Esophagus squamous epithelium (tissue), 5 donors: ENCODE measurements around the gene OTOA. TPM values are rescaled to one million over a fixed set of nuclear protein-coding genes. Genes with fewer than 3 reads are reported as not detected.
"Not testable (repeated sequence)": the region's sequence is repeated elsewhere in the genome, so short reads cannot be mapped to it uniquely, and the experiment has no call there.

Experiments used
- DNase-seq: peaks from one replicate; lab custom pipeline; 2025; lab: John Stamatoyannopoulos, UW
- H3K27ac ChIP-seq, 4 donors: fragments of 200-600 bp; sonication (generic); one replicate each; pipeline ENCODE4 v1.5.1; 2016 to 2019; ENCODE audit warnings: mild to moderate bottlenecking in 1 of 4
- H3K27me3 ChIP-seq, 4 donors: fragments of 200-600 bp; sonication (generic); 1 replicate in 3 of 4; 2 replicates in 1 of 4; pipeline versions ENCODE4 v1.5.1 to v1.6.0; 2017 to 2021; ENCODE audit warnings: antibody characterized with exemption in 1 of 4
- H3K36me3 ChIP-seq, 3 donors: fragments of 200-600 bp; sonication (generic); one replicate each; pipeline ENCODE4 v1.5.1; 2016 to 2019
- H3K4me1 ChIP-seq, 3 donors: fragments of 200-600 bp; sonication (generic); one replicate each; pipeline ENCODE4 v1.5.1; 2017 to 2019
- H3K4me3 ChIP-seq, 4 donors: fragments of 200-600 bp; sonication (generic); 1 replicate in 3 of 4; 2 replicates in 1 of 4; pipeline ENCODE4 v1.5.1; 2016 to 2019; ENCODE audit warnings: mild to moderate bottlenecking in 2 of 4, moderate library complexity in 1 of 4
- H3K9me3 ChIP-seq, 3 donors: fragments of 200-600 bp; sonication (generic); one replicate each; pipeline ENCODE4 v1.5.1; 2016 to 2019
- CTCF ChIP-seq, 6 experiments: fragments of 450-650 bp in 4 of 6; fragments of 200-600 bp in 2 of 6; sonication (generic) in 2 of 6; IDR thresholded peaks; one replicate each; pipeline ENCODE4 v1.5.1; 2016 to 2019; ENCODE audit warnings: antibody characterized with exemption in 6 of 6, mild to moderate bottlenecking in 4 of 6, moderate library complexity in 4 of 6
- POLR2A ChIP-seq, 4 donors: fragments of 450-650 bp; IDR thresholded peaks; one replicate each; pipeline ENCODE4 v1.6.1; 2017; ENCODE audit warnings: antibody characterized with exemption in 4 of 4, mild to moderate bottlenecking in 4 of 4, moderate library complexity in 3 of 4
- WGBS, 2 donors: methylation state at CpG; one replicate each; pipeline ENCODE4 v1.1.5; 2018; 5-methylcytosine and 5-hydroxymethylcytosine counted together
- intact Hi-C: fragments of 100-400 bp; cut with DNase I; formaldehyde crosslinking; loops from one replicate; pipeline ENCODE4 v1.15.0; 2022
- total RNA-seq, 4 donors: library from RNA; depleted of rRNA; stranded (reverse); fragments of >200 nt; gene quantifications; one replicate each; pipeline ENCODE4 v1.1.0, GENCODE V29; 2016
- donor health status: DM: yes; HTN: yes; CAD: no.

Gene OTOA
- total RNA-seq, 4 donors from 2014 or later: 0.11 to 0.38 TPM; not detected in 2

- no peak for TF ChIP-seq CTCF (IDR thresholded peaks at IDR 0.05)
- TF ChIP-seq POLR2A (IDR thresholded peaks at IDR 0.05): no peak
- WGBS, 2 donors: 59 to 82% methylated on average over 5 of the region's 5 CpGs
- H3K36me3 ChIP-seq: peaks cover 8 to 78% (median 12%) of the 10 kb centered on the region in 3 donors
Observed at GRCh38 chr16:21628772-21629171, 35.0 kb upstream of the OTOA start.

GRCh38 chr16:21629616-21630539 lies 33.9 kb upstream of the OTOA start:
- 89 to 98% methylated on average over 9 to 17 of the region's 37 CpGs for WGBS, 2 donors
- intact Hi-C loops: not testable (repeated sequence)

More at GRCh38 chr16:21628772-21629171, 35.0 kb upstream of the OTOA start:
- H3K4me1 ChIP-seq: peaks cover 6 to 49% (median 19%) of the 10 kb centered on the region in 3 donors
- DNase-seq: no peak
- intact Hi-C loops: no loop called here
- H3K9me3 ChIP-seq: no peaks in the 10 kb centered on the region
- peak overlapping the region in 3 of 4 donors; percentile 27 to 85 (median 31) for H3K27ac ChIP-seq
- H3K4me3 ChIP-seq: no peak overlapping the region
- H3K27me3 ChIP-seq: no peaks in the 10 kb centered on the region

GRCh38 chr16:21630866-21631265 lies 32.9 kb upstream of the OTOA start:
- H3K27me3 ChIP-seq, H3K9me3 ChIP-seq, intact Hi-C loops, DNase-seq, H3K4me3 ChIP-seq: not testable (repeated sequence)
- H3K4me1 ChIP-seq: peaks cover 6 to 47% (median 19%) of the 10 kb centered on the region in 3 donors
- 30 to 60% methylated on average over 6 of the region's 6 CpGs for WGBS, 2 donors
- H3K36me3 ChIP-seq: peaks cover 0 to 78% (median 6%) of the 10 kb centered on the region in 3 donors
- H3K27ac ChIP-seq: peak overlapping the region; percentile 77 to 85 (median 79)

More at GRCh38 chr16:21629616-21630539, 33.9 kb upstream of the OTOA start:
- H3K9me3 ChIP-seq, DNase-seq, H3K27me3 ChIP-seq, H3K4me3 ChIP-seq: not testable (repeated sequence)
- Histone ChIP-seq H3K4me1 (peaks cover 6 to 49% (median 19%) of the 10 kb centered on the region in 3 donors), H3K36me3 (peaks cover 7 to 78% (median 11%) of the 10 kb centered on the region in 3 donors), H3K27ac (peak overlapping the region; percentile 77 to 85 (median 79))

- DNase-seq, H3K27me3 ChIP-seq, H3K4me3 ChIP-seq, H3K9me3 ChIP-seq, intact Hi-C loops: not testable (repeated sequence)
- WGBS, 2 donors: 41 to 52% methylated on average over 8 of the region's 8 CpGs
- Histone ChIP-seq H3K4me1 (peaks cover 6 to 42% (median 15%) of the 10 kb centered on the region in 3 donors), H3K27ac (peak overlapping the region in 3 of 4 donors; percentile 77 to 85 (median 79)), H3K36me3 (peaks cover 0 to 78% (median 6%) of the 10 kb centered on the region in 3 donors)
Observed at GRCh38 chr16:21631376-21631775, 32.4 kb upstream of the OTOA start.

- Histone ChIP-seq H3K36me3 (peaks cover 0 to 78% (median 6%) of the 10 kb centered on the region in 3 donors), H3K27ac (peak overlapping the region in 3 of 4 donors; percentile 77 to 85 (median 79)), H3K4me1 (peaks cover 6 to 35% (median 11%) of the 10 kb centered on the region in 3 donors)
- H3K9me3 ChIP-seq, DNase-seq, H3K4me3 ChIP-seq, H3K27me3 ChIP-seq, intact Hi-C loops: not testable (repeated sequence)
- WGBS, 2 donors: 54 to 71% methylated on average over 4 to 5 of the region's 5 CpGs
Observed at GRCh38 chr16:21631951-21632575, 31.7 kb upstream of the OTOA start.

GRCh38 chr16:21634216-21634615 lies 29.6 kb upstream of the OTOA start:
- Histone ChIP-seq H3K9me3 (no peaks in the 10 kb centered on the region), H3K4me1 (peaks cover 6 to 47% (median 11%) of the 10 kb centered on the region in 3 donors), H3K27me3 (no peaks in the 10 kb centered on the region), H3K36me3 (peaks cover 0 to 68% (median 6%) of the 10 kb centered on the region in 3 donors), H3K27ac (no peak overlapping the region), H3K4me3 (no peak overlapping the region)
- intact Hi-C loops: no loop called here
- TF ChIP-seq CTCF (IDR thresholded peaks at IDR 0.05) (no peak), POLR2A (IDR thresholded peaks at IDR 0.05) (no peak)
- DNase-seq: no peak
- 82 to 89% methylated on average over 5 of the region's 5 CpGs for WGBS, 2 donors

- intact Hi-C loops: loop anchor here (5.0 kb wide), 1 partner anchor 48 kb away; no protein-coding TSS in a partner anchor
- Histone ChIP-seq H3K4me1 (peaks cover 3 to 44% (median 6%) of the 10 kb centered on the region in 3 donors), H3K36me3 (peaks cover 0 to 55% (median 0%) of the 10 kb centered on the region in 3 donors)
- not testable (repeated sequence) for H3K9me3 ChIP-seq, H3K27ac ChIP-seq, DNase-seq, H3K27me3 ChIP-seq, H3K4me3 ChIP-seq
- 92% methylated on average over 9 of the region's 9 CpGs; no CpG with 5 or more reads in 1 of the 2 donors for WGBS, 2 donors
Observed at GRCh38 chr16:21635694-21636093, 28.1 kb upstream of the OTOA start.
